GM03348 (cell line): Measurements from ENCODE around the gene NACC1.

ENCODE experiments used
- DNase-seq: peaks from one replicate; pipeline ENCODE4 v3.0.0; 2012; ENCODE audit warnings: low spot score

NACC1 gene

DNA sequence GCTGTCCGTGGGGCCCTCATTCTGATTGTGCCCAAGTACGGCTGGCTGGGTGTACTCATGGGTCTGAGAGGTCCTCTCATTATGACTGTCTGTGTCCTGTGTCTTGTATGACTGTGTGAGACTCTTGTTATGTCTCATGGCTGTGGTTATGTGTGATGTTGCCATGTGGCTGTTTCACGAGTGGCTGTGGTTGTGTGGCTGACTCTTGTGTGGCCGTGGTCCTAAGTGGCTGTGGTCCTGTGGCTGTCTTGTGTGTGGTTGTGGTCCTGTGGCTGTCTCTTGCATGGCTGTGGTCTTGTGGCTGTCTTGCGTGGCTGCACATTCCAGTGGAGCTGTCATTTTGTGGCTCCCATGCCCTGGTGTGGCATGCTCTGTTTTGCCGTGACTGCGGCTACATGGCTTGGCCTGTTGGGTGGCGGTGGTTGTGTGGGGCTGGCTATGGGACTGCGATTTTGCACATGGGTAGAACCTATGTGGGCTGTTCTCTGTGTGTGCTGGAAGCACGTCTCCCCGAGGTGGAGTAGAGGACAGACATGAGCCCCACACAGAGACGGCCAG is 18.0 kb upstream of the NACC1 start:
- no peak for DNase-seq

DNA sequence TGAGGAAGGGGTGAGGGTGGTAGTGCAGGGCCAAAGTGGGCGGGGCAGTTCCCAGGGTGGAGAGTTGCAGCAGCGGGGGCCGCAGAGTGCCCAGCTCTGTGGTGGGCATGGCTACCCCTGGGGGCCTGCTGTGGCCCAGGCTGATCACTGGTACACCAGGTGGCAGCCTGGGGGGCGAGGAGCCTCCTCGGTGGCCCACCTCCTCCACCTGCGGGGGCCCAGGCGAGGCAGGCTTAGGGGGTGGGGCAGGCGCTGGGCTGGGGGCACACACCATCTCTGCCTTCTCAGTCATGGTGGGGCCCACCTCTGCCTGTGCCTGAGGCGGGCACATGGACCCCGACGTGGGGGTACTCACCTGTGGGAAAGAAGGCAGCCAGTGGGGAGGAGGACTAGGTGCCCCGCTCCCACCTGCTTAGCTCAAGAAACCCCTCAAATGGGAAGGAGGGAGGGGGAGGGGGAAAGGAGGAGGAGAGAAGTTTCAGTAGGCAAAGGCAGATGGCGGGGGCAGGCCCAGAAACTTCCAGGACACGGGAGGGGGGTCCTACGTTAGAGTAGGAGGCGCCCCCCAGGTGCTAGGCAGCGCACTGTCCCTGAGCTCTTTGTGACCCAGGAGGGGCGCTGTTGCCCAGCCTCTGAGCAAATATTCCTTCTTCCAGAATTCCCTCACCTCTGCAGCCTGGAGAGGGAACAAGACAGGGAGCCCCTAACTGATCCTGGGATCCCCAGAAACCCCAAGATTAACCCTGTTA is 17.0 kb upstream of the NACC1 start:
- DNase-seq: no peak

DNA sequence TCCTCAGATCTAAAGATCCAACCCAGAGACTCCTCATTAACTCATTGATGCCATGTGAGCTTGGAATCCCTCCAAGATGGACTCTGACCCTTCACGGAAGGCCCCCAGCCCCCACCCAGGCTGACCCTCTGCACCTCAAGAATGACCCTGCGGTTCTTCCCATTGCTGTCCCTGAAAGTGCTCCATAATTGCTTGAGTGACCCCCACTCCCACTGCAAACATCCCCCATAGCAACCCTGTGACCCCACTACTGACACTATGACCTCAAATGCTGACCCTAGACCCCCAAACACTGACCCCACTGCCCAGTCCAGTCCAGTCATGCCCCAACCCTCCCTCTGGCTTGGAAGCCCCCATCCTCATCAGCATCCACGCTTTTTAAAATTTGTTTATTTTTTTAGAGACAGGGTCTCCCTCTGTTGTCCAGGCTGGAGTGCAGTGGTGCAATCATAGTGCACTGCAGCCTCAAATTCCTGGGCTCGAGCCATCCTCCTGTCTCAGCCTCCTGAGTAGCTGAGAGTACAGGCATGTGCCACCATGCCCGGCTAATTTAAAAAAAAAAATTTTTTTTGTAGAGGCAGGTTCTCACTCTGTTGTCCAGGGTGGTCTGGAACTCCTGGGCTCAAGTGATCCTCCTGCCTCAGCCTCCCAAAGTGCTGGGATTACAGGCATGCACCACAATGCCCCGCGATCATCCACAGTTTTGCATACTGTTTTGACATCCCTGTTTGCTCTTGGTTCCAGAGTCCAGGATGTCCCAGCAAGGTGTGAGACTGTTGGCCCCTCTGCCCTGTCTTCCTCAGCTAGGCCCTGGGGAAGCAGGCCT is 16.3 kb upstream of the NACC1 start:
- no peak for DNase-seq

DNA sequence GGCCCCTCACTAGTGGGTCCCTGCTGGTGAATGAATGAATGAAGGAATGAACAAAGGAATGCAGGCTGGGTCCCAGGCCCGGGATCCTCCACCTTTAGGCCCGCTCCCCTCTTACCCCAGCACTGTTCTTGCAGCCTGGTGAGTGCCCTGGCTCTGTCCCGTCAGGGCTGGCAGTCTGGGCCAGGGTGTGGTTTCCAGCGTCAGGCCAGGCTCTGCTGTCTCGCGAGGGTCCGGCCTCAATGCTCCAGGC is 15.7 kb upstream of the NACC1 start:
- no peak for DNase-seq

GRCh38 chr19:13102666-13103580 is 15.1 kb upstream of the NACC1 start, which contains the start of gene LYL1:
TSS of gene LYL1 (minus strand) at chr19:13102858. CDS start at chr19:13101171, 1,687 bp downstream.
- DNase-seq: peak; percentile 67

DNA sequence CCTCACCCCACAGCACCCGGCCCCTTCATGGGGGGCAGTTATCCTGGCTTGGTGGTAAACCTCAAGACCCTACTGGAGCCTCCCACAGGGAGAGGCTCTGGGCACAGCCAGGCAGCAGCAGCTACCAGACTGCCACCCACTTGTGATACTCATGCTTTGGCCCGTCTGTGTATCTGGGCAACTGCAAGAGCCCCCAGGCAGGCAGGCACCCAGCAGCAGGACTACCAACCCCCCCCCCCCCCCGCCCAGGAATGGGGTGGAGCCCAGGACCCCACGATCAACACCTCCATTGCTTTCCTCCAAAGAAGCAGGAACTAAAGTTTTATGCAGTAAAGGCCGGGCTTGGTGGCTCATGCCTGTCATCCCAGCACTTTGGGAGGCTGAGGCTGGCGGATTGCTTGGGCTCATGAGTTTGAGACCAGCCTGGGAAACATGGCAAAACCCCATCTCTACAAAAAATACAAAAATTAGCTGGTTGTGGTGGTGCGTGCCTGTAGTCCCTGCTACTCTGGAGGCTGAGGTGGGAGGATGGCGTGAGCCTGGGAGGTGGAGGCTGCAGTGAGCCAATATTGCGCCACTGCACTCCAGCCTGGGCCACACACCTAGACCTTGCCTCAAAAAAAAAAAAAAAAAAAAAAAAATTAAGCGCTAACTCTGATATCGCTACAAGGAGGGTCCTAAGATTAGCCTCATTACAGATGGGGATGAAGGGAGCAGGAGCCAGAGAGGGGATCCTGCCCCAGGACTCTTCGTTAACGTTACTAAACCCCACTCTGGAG is 14.3 kb upstream of the NACC1 start:
- DNase-seq: no peak

- DNase-seq: no peak
Observed at GRCh38 chr19:13104360-13104847, 13.7 kb upstream of the NACC1 start.

- no peak for DNase-seq
Observed at GRCh38 chr19:13104848-13105711, 13.0 kb upstream of the NACC1 start.

GRCh38 chr19:13109361-13110098 is 8.5 kb upstream of the NACC1 start:
- DNase-seq: no peak

- DNase-seq: no peak
Observed at GRCh38 chr19:13110099-13110610, 7.9 kb upstream of the NACC1 start.

DNA sequence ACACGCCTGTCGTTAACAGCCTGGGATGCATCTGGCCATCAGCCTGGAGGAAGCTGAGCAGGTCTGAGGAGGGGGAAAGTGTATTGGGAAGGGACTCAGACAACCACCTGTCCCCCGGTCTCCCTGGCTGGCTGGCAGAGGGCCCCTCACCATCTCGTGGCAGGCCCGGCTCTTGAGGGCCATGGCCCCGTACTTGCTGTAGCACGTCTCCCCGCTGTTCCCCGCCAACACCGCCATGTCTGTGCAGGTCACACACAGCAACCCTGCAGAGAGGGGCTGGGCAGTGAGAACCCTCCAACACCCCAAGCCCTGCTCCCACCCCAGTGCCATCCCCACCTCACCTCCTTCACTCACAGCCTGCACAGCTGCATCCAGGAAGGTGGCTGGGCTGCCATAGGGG is 5.5 kb upstream of the NACC1 start:
- no peak for DNase-seq

DNA sequence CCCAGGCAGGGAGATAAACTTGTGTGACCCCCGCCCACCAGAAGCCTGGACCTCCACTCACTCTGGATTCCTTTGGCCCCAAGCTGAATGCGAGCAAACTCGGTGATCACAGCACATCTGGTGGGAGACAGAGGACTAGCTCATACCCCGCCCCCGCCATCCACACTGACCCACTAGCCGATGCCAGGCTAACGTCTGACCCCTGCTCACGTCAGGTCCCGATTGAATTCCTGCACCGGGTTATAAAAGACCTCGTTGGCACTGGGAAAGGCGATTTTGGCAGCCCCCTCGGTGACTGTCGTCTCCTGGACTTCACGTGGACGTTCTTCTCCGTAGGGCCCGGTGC is 2.2 kb upstream of the NACC1 start:
- DNase-seq: no peak

- DNase-seq: peak; percentile 93
Observed at GRCh38 chr19:13116282-13117175, 1.5 kb upstream of the NACC1 start, which contains the start of gene TRMT1. TSS of gene TRMT1 (minus strand) at chr19:13116740. CDS start at chr19:13116399, 341 bp downstream.

GRCh38 chr19:13117176-13117771 is 790 bp upstream of the NACC1 start:
- no peak for DNase-seq

GRCh38 chr19:13118424-13119193 is 545 bp downstream of the NACC1 start:
- peak; percentile 73 for DNase-seq

DNA sequence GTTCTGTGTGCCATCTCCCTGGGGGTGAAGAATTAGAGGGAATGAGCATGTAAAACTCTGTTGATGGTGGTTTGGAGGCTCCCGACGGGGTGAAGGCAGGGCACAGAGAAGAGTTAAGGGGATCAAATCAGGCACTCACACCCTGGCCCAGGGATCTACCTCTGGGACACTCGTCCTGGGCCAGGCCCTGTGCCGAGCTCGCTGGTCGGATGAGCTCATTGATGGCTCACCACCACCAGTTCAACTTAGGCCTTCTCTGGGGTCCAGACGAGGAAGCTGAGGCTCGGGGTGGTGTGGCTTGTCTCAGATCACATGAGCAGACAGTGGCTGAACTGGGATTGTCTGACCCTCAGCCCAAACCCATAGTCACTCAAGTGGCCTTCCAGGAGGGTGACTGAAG is 1.6 kb downstream of the NACC1 start:
- peak; percentile 24 for DNase-seq

DNA sequence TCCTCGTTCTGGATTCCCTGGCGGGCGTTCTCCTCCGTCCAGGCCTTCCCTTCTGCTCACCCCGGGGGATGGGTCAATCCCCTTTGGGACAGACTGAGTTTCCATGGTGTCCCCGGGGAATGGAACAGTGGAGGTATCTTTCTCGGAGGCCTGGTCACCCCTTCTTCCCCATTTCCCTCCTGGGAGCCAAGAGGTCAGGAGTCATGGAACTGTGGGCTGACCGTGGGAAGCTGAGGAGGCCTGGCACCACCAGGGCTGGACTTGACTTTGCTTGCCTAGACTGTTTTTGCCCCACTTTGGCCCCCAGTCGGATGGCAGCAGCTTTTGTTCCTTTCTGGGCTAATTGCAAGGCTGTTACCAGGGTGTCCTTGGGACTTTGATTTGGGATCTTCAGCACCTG is 2.0 kb downstream of the NACC1 start:
- no peak for DNase-seq
